ENCODE data around the gene EVA1A.

The EVA1A gene

DNA sequence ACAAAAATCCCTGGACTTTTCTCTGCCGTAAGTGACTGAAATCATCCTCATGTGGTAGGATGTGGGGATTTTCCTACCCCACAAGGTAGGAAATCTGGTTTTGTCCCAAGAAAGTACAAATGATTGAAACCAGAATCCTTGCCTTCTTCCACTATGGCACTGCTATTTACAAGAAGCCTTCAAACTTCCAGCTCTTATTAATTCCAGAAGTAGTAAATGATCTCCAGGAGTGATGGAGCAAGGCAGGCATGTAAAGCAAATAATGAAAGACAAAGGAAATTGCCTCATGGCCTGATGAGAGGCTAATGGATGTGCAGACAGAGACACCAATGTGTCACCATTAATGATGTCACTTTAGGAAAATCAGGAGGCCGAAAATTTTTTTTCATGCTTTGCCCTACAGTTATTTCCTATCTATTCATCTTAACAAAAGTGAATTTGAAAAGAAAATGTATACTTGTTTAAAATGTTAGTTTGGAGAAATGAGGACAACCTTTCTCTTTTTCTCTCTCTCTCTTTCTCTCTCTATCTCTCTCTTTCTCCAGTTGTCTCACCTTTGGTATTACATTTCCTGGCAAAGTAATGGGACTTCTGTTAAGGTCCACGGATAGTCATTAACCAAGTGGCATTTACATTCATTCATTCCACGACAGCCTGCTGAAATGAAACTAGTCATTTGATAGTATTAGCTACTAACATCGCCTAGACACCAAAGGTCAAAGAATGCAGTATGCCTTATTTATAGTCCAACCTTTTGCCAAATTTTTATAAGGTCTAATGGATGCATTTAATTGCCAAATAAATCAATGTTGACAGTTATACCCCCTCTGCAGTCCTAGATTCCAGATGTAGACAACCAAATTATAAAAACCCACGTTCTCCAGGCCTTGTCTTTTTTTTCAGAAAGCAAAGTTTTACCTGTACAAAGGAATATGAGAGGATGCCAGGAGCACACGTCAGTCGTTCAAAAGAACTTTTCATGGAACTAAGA, 5.0 kb upstream of the EVA1A start:
- Histone ChIP-seq H3K79me2 (ENCODE audit: insufficient read depth, low read length) (peaks cover 8% of the 10 kb centered on the region; the same call in 1 of the 2 replicates), H3K27me3 (ENCODE audit: insufficient read depth, low read length, poor library complexity) (no peaks in the 10 kb centered on the region), H4K20me1 (ENCODE audit: insufficient read depth, low read length) (no peaks in the 10 kb centered on the region), H2AFZ (ENCODE audit: low read depth, low read length) (no peak overlapping the region), H3K4me2 (ENCODE audit: insufficient read depth, low read length) (peak overlapping the region; percentile 50), H3K36me3 (ENCODE audit: insufficient read depth, low read length) (no peaks in the 10 kb centered on the region), H3K4me1 (ENCODE audit: insufficient read depth, low read length) (peaks cover 98% of the 10 kb centered on the region), H3K4me3 (ENCODE audit: low read depth in 1 of 2, low read length in 2 of 2) (no peak overlapping the region), H3K27ac (ENCODE audit: low read length) (peak overlapping the region; percentile 80), H3K9ac (ENCODE audit: low read depth, low read length) (peak overlapping the region; percentile 20; the same call in 1 of the 2 replicates), H3K9me3 (ENCODE audit: insufficient read depth, low read length, severe bottlenecking) (no peaks in the 10 kb centered on the region)
- DNase-seq (no peak), ATAC-seq (ENCODE audit: insufficient read depth, low read depth) (no peak)
- TF ChIP-seq, protein P1, sequence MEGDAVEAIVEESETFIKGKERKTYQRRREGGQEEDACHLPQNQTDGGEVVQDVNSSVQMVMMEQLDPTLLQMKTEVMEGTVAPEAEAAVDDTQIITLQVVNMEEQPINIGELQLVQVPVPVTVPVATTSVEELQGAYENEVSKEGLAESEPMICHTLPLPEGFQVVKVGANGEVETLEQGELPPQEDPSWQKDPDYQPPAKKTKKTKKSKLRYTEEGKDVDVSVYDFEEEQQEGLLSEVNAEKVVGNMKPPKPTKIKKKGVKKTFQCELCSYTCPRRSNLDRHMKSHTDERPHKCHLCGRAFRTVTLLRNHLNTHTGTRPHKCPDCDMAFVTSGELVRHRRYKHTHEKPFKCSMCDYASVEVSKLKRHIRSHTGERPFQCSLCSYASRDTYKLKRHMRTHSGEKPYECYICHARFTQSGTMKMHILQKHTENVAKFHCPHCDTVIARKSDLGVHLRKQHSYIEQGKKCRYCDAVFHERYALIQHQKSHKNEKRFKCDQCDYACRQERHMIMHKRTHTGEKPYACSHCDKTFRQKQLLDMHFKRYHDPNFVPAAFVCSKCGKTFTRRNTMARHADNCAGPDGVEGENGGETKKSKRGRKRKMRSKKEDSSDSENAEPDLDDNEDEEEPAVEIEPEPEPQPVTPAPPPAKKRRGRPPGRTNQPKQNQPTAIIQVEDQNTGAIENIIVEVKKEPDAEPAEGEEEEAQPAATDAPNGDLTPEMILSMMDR (IDR thresholded peaks at IDR 0.05; ENCODE audit: borderline replicate concordance, extremely low read depth, low read length, poor library complexity, severe bottlenecking), result no peak
- TF ChIP-seq EZH2 (IDR thresholded peaks at IDR 0.05; ENCODE audit: borderline replicate concordance, low read depth, low read length, severe bottlenecking), result no peak

DNA sequence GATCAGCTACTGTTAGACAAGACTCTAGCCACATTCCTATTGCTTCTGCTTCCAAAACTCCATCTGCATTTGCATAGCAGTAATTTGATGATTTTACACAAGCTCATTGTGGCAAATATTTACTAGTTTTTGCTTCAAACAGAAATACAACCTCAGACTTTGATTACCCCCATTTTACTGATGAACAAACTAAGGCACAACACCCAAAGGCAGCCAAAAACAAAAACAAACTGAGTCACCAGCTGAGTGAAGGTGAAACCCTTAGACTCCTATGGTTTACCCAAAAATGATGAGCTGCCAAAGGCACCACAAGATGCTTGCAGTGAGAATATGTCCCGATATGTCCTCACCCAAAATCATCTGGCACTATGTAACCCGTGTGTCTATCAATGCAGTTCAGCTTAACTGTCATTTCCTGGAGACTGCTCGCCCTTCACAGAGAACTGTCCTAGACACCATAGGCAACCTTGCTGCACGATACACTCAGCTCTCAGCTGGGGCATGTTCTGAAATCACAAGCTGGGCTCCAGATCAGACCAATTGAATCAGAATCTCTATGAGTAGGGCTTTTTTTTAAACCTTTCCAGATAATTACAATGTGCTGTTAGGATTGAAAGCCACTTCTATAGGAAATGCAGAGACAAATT, 4.1 kb upstream of the EVA1A start:
- no peaks in the 10 kb centered on the region for H3K9me3 ChIP-seq (ENCODE audit: insufficient read depth, low read length, severe bottlenecking)
- TF ChIP-seq, protein P1 (IDR thresholded peaks at IDR 0.05; ENCODE audit: borderline replicate concordance, extremely low read depth, low read length, poor library complexity, severe bottlenecking), result no peak
- TF ChIP-seq EZH2 (IDR thresholded peaks at IDR 0.05; ENCODE audit: borderline replicate concordance, low read depth, low read length, severe bottlenecking), result no peak
- peak overlapping the region; percentile 50 for H3K4me2 ChIP-seq (ENCODE audit: insufficient read depth, low read length)
- peaks cover 92% of the 10 kb centered on the region for H3K4me1 ChIP-seq (ENCODE audit: insufficient read depth, low read length)
- H4K20me1 ChIP-seq (ENCODE audit: insufficient read depth, low read length), result no peaks in the 10 kb centered on the region
- DNase-seq (peak; percentile 43), ATAC-seq (ENCODE audit: insufficient read depth, low read depth) (peak; percentile 36)
- no peaks in the 10 kb centered on the region; the same call in 1 of the 2 replicates for H3K36me3 ChIP-seq (ENCODE audit: insufficient read depth, low read length)
- H3K9ac ChIP-seq (ENCODE audit: low read depth, low read length), result peak overlapping the region; percentile 20
- H3K79me2 ChIP-seq (ENCODE audit: insufficient read depth, low read length), result peaks cover 14% of the 10 kb centered on the region
- no peak overlapping the region for H2AFZ ChIP-seq (ENCODE audit: low read depth, low read length)
- peak overlapping the region in 1 of 2 experiments; percentile 1; a peak in 2 of 4 replicates for H3K4me3 ChIP-seq (ENCODE audit: low read depth in 1 of 2, low read length in 2 of 2)
- no peaks in the 10 kb centered on the region for H3K27me3 ChIP-seq (ENCODE audit: insufficient read depth, low read length, poor library complexity)
- peak overlapping the region; percentile 80 for H3K27ac ChIP-seq (ENCODE audit: low read length)

DNA sequence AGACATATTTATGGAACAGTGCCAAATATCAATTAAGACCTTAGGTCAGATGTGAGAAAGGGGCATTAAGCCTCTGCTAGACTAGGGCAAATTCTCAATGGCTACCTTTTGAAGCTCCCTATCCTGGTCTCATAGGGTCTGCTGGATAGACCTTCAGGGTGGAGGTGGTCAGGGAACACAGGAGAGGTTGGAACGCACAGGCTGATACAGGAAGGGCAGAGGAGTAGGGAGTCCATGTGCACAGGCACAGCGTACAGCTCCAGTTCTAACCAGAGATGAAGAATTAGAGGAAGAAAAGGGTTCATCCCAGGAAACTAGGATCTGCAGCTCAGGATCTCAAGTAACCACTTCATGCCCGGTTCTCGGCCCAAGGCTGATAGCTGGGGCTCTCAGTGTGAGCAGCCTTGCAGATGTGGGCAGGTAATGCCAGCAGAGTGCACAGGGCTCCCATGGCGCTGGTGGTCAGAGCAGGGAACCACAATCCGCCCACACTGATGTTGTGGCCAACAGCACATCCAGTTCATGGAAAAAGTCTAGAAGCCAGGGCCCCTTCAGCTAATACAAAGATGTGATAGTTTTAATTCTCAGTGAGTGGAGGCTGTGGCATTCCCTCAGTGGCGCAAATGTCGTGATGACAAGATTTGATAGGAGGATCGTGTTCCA, 3.4 kb upstream of the EVA1A start:
- Histone ChIP-seq H3K9me3 (ENCODE audit: insufficient read depth, low read length, severe bottlenecking) (no peaks in the 10 kb centered on the region), H3K4me1 (ENCODE audit: insufficient read depth, low read length) (peaks cover 92% of the 10 kb centered on the region)
- ATAC-seq (ENCODE audit: insufficient read depth, low read depth), result peak; percentile 39

More for the DNA sequence above, 3.4 kb upstream of the EVA1A start:
- Histone ChIP-seq H3K79me2 (ENCODE audit: insufficient read depth, low read length) (peaks cover 17% of the 10 kb centered on the region), H2AFZ (ENCODE audit: low read depth, low read length) (no peak overlapping the region), H3K27me3 (ENCODE audit: insufficient read depth, low read length, poor library complexity) (no peaks in the 10 kb centered on the region), H3K4me3 (ENCODE audit: low read depth in 1 of 2, low read length in 2 of 2) (peak overlapping the region in 1 of 2 experiments; percentile 1; a peak in 2 of 4 replicates), H3K27ac (ENCODE audit: low read length) (peak overlapping the region; percentile 80), H3K4me2 (ENCODE audit: insufficient read depth, low read length) (peak overlapping the region; percentile 50), H3K9ac (ENCODE audit: low read depth, low read length) (peak overlapping the region; percentile 20), H4K20me1 (ENCODE audit: insufficient read depth, low read length) (no peaks in the 10 kb centered on the region), H3K36me3 (ENCODE audit: insufficient read depth, low read length) (no peaks in the 10 kb centered on the region; the same call in 1 of the 2 replicates)
- TF ChIP-seq, protein P1 (IDR thresholded peaks at IDR 0.05; ENCODE audit: borderline replicate concordance, extremely low read depth, low read length, poor library complexity, severe bottlenecking), result no peak
- no peak for TF ChIP-seq EZH2 (IDR thresholded peaks at IDR 0.05; ENCODE audit: borderline replicate concordance, low read depth, low read length, severe bottlenecking)
- peak; percentile 64 for DNase-seq
